ENCODE data around the gene TTF2. TPM values are rescaled to one million over a fixed set of nuclear protein-coding genes. Genes with fewer than 3 reads are reported as not detected.

Gene TTF2
- total RNA-seq, 2 donors from 2014 or later, result 11.2 to 11.6 TPM

DNA sequence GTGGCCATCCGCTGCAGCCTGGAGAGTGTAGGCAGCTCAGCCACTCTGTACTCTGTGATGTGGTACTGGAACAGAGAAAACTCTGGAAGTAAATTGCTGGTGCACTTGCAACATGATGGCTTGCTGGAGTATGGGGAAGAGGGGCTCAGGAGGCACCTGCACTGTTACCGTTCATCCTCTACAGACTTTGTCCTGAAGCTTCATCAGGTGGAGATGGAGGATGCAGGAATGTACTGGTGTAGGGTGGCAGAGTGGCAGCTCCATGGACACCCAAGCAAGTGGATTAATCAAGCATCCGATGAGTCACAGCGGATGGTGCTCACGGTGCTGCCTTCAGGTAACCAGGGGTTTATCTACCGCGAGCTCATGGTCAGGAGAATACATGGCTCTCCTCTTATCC lies 34.6 kb upstream of the TTF2 start:
- over 99% methylated on average over 7 of the region's 7 CpGs for WGBS
- no peak for DNase-seq (ENCODE audit: low spot score)
- H3K4me1 ChIP-seq (replicated peaks), result no peaks in the 10 kb centered on the region
- TF ChIP-seq POLR2A (IDR thresholded peaks at IDR 0.05), result no peak
- no peak for TF ChIP-seq CTCF (IDR thresholded peaks at IDR 0.05)
- TF ChIP-seq POLR2AphosphoS5 (IDR thresholded peaks at IDR 0.05), result no peak
- no peaks in the 10 kb centered on the region for H3K9me3 ChIP-seq
- H3K36me3 ChIP-seq, result no peaks in the 10 kb centered on the region
- H3K27ac ChIP-seq, result no peak overlapping the region
- H3K4me3 ChIP-seq, result no peak overlapping the region
- intact Hi-C loops (cut with DNase I), result no loop called here
- H3K27me3 ChIP-seq (replicated peaks; ENCODE audit: insufficient read depth), result no peaks in the 10 kb centered on the region

GRCh38 chr1:117026361-117026760 lies 33.8 kb upstream of the TTF2 start:
- Histone ChIP-seq H3K4me3 (no peak overlapping the region), H3K27ac (peak overlapping the region in 1 of 2 donors; percentile 29), H3K27me3 (replicated peaks; ENCODE audit: insufficient read depth) (no peaks in the 10 kb centered on the region), H3K4me1 (replicated peaks) (no peaks in the 10 kb centered on the region), H3K36me3 (no peaks in the 10 kb centered on the region), H3K9me3 (no peaks in the 10 kb centered on the region)
- no peak for TF ChIP-seq CTCF (IDR thresholded peaks at IDR 0.05)
- peak; percentile 43 for TF ChIP-seq POLR2AphosphoS5 (IDR thresholded peaks at IDR 0.05)
- TF ChIP-seq POLR2A (IDR thresholded peaks at IDR 0.05), result no peak
- WGBS, result 33% methylated on average over 6 of the region's 6 CpGs
- DNase-seq (ENCODE audit: low spot score), result no peak
- intact Hi-C loops (cut with DNase I), result no loop called here

DNA sequence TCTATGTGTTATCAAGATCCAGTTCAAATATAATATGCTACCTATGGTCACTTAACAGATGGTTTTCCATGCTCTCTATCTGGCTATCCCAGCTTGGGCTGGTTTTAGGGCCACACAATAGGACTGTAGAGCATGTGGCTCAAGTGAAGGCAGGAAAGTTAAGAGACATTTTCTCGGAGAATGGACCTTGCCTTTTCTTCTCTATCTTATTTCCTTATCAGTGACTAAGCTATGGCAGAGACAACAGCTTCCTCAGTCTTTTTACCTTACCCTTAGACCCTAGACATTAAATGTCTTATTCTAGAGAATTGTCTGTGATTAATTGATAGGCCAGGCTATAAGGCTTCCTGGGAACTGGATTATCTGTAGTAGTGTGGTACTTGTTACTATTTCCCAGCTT lies 30.4 kb upstream of the TTF2 start:
- intact Hi-C loops (cut with DNase I), result no loop called here
- H3K27me3 ChIP-seq (replicated peaks; ENCODE audit: insufficient read depth), result no peaks in the 10 kb centered on the region
- H3K27ac ChIP-seq, result no peak overlapping the region
- WGBS, result 94% methylated on average over 1 of the region's 1 CpG
- no peaks in the 10 kb centered on the region for H3K9me3 ChIP-seq
- H3K4me1 ChIP-seq (replicated peaks), result no peaks in the 10 kb centered on the region
- H3K4me3 ChIP-seq, result no peak overlapping the region
- H3K36me3 ChIP-seq, result no peaks in the 10 kb centered on the region
- DNase-seq (ENCODE audit: low spot score), result no peak
- no peak for TF ChIP-seq POLR2A (IDR thresholded peaks at IDR 0.05)
- TF ChIP-seq POLR2AphosphoS5 (IDR thresholded peaks at IDR 0.05), result no peak
- TF ChIP-seq CTCF (IDR thresholded peaks at IDR 0.05), result no peak

- Histone ChIP-seq H3K4me1 (replicated peaks) (no peaks in the 10 kb centered on the region), H3K36me3 (no peaks in the 10 kb centered on the region)
- 67% methylated on average over 1 of the region's 1 CpG for WGBS
Observed at GRCh38 chr1:117030271-117030877, 29.8 kb upstream of the TTF2 start.

More at GRCh38 chr1:117030271-117030877, 29.8 kb upstream of the TTF2 start:
- intact Hi-C loops (cut with DNase I), result no loop called here
- no peaks in the 10 kb centered on the region for H3K9me3 ChIP-seq
- no peak overlapping the region for H3K4me3 ChIP-seq
- no peak for DNase-seq (ENCODE audit: low spot score)
- no peaks in the 10 kb centered on the region for H3K27me3 ChIP-seq (replicated peaks; ENCODE audit: insufficient read depth)
- TF ChIP-seq POLR2A (IDR thresholded peaks at IDR 0.05) (no peak), CTCF (IDR thresholded peaks at IDR 0.05) (no peak), POLR2AphosphoS5 (IDR thresholded peaks at IDR 0.05) (no peak)
- H3K27ac ChIP-seq, result no peak overlapping the region
